ENCODE data around the gene ZNHIT3. TPM values are rescaled to one million over a fixed set of nuclear protein-coding genes. Genes with fewer than 3 reads are reported as not detected.

ZNHIT3 gene
- total RNA-seq, 4 donors from 2014 or later = 29.6 to 56.7 (median 35.2) TPM

DNA sequence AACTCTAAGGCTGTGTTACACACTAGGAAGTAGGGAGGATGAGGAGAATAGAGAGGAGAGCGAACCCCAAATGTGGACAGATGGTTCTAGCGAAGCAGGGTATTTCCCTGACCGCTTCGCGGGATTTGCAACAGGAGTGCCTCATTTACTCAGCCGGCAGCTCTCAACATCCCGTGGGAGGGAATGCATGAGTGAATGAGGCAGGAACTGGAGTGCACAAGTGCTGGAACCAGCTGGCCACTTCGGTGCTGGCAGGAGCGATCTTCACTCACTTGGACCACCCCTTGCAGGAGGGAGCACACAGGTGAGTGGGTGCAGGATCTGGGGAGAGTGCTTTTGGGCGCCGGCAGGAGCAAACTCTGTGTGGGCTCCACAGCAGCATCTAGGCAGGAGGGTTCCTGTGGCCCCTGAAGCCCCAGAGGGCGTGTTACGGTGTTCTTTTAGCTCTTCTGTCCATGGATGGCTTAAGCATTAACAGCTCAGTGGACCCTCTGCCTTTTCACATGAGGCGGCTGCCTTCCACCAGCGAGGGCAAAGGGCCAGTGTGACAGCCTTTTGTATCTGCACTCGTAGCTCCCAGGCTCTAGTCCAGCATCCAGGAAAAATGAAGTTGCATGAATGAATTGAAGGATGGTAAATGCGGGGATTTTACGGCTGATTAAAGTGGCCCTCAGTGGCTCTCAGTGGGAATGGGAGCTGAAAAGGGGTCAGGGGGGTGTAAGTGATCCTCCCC lies 17.4 kb upstream of the ZNHIT3 start:
- intact Hi-C loops (cut with DNase I; ENCODE audit: low total_unique reads) = no loop called here
- H3K4me3 ChIP-seq (ENCODE audit: low read depth, poor library complexity, severe bottlenecking) = no peak overlapping the region
- TF ChIP-seq POLR2A (IDR thresholded peaks at IDR 0.05) = no peak
- TF ChIP-seq, protein P1, sequence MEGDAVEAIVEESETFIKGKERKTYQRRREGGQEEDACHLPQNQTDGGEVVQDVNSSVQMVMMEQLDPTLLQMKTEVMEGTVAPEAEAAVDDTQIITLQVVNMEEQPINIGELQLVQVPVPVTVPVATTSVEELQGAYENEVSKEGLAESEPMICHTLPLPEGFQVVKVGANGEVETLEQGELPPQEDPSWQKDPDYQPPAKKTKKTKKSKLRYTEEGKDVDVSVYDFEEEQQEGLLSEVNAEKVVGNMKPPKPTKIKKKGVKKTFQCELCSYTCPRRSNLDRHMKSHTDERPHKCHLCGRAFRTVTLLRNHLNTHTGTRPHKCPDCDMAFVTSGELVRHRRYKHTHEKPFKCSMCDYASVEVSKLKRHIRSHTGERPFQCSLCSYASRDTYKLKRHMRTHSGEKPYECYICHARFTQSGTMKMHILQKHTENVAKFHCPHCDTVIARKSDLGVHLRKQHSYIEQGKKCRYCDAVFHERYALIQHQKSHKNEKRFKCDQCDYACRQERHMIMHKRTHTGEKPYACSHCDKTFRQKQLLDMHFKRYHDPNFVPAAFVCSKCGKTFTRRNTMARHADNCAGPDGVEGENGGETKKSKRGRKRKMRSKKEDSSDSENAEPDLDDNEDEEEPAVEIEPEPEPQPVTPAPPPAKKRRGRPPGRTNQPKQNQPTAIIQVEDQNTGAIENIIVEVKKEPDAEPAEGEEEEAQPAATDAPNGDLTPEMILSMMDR (IDR thresholded peaks at IDR 0.05) = no peak
- peak in 1 of 2 donors; percentile 43 for DNase-seq (ENCODE audit: low spot score in 2 of 2)
- 71 to 73% methylated on average over 18 of the region's 18 CpGs for WGBS, 2 donors

DNA sequence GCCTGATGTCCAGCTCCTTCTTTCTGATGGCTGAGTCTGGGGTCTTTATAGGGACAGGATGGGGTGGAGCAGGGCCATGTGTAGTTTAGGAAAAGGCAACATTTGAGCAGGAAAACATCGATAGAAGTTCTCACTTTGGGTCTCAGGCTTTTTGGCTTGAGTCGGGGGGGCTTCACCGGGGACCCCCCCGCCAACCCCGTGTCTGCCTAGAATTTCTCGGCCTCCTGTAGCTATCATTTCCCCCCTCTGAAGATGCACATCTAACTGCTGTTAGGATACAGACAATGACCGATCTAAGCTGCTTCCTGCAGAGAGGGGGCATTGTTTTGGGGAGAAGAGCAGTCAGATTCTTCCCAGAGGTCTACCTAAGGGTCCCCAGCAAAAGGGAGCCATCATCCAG lies 16.7 kb upstream of the ZNHIT3 start:
- DNase-seq (ENCODE audit: low spot score in 2 of 2) = peak in 1 of 2 donors; percentile 59
- WGBS, 2 donors = 68 to 71% methylated on average over 7 of the region's 7 CpGs
- no peak for TF ChIP-seq POLR2A (IDR thresholded peaks at IDR 0.05)
- TF ChIP-seq, protein P1 (IDR thresholded peaks at IDR 0.05) = no peak
- H3K4me3 ChIP-seq (ENCODE audit: low read depth, poor library complexity, severe bottlenecking) = no peak overlapping the region
- intact Hi-C loops (cut with DNase I; ENCODE audit: low total_unique reads) = no loop called here

DNA sequence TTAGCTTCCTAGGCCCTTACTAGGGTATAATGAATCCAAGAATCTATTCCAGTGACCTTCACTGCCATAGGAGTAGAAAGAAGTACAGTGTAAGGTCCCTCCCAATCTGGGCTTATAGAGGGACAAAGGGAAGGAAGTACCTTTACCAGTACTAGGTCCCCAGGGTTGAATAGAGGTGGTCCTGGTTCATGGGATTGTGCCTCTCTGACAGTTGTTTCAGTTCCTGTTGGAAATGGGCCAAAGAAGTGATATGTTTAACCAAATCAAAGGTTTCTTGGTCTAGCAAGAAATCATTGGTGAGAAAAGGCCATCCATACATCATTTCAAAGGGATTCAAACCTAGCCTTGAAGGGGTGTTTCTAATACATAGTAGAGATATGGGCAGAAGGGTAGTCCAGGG lies 16.0 kb upstream of the ZNHIT3 start:
- H3K4me3 ChIP-seq (ENCODE audit: low read depth, poor library complexity, severe bottlenecking) = no peak overlapping the region
- intact Hi-C loops (cut with DNase I; ENCODE audit: low total_unique reads) = no loop called here
- TF ChIP-seq, protein P1 (IDR thresholded peaks at IDR 0.05) = no peak
- no peak for TF ChIP-seq POLR2A (IDR thresholded peaks at IDR 0.05)
- no peak for DNase-seq (ENCODE audit: low spot score in 2 of 2)

DNA sequence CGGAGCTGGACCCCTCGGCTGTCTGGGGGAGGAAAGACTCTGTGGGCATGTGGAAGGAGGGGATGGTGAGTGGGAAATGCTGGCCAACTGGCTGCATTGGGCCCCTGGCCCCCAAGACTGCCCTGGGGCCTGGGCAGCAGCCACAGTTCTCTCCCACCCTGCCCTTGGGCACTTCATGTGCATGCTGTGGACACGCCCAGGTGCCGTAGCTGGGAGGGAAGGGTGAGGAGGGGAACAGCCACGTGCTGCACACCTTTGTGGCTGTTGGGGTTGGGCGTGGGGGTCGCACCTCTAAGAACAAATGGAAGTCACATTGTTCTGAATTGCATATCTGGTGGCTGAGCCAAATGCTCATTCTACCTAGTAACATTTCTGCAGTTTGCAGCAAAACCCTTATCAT lies 11.9 kb upstream of the ZNHIT3 start:
- H3K4me3 ChIP-seq (ENCODE audit: low read depth, poor library complexity, severe bottlenecking) = no peak overlapping the region
- no peak for DNase-seq (ENCODE audit: low spot score in 2 of 2)
- TF ChIP-seq POLR2A (IDR thresholded peaks at IDR 0.05) = no peak
- TF ChIP-seq, protein P1 (IDR thresholded peaks at IDR 0.05) = no peak
- intact Hi-C loops (cut with DNase I; ENCODE audit: low total_unique reads) = no loop called here
- 36 to 53% methylated on average over 7 of the region's 7 CpGs for WGBS, 2 donors

DNA sequence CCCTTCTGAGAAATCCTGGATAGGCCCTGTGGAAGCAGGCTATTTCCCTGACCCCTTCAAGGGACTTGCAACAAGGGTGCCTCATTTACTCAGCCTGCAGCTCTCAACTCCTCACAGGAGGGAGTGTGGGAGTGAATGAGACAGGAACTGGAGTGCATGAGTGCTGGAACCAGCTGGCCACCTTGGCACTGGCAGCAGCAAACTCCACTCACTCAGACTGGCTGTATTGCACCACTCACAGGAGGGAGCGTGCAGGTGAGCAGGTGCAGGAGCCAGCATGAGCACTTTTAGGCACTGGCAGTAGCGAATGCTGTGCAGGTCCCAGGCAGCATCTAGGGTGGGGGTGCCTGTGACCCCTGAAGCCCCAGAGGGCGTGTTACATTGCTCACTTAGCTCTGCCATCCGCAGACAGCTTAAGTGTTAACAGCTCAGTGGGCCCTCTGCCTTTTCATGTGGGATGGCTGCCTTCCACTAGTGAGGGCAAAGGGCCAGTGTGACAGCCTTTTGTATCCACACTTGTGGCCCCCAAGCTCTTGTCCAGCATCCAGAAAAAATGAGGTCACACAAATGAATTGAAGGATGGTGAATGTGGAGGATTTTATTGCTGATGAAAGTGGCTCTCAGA lies 11.0 kb upstream of the ZNHIT3 start:
- WGBS, 2 donors = 47 to 68% methylated on average over 4 of the region's 4 CpGs
- no peak overlapping the region for H3K4me3 ChIP-seq (ENCODE audit: low read depth, poor library complexity, severe bottlenecking)
- intact Hi-C loops (cut with DNase I; ENCODE audit: low total_unique reads) = no loop called here
- no peak for DNase-seq (ENCODE audit: low spot score in 2 of 2)
- no peak for TF ChIP-seq POLR2A (IDR thresholded peaks at IDR 0.05)
- TF ChIP-seq, protein P1 (IDR thresholded peaks at IDR 0.05) = no peak

Measured in lower leg skin (tissue), 4 donors.